Epithelial cell of esophagus (primary cell): Measurements from ENCODE around the gene RASSF10.

Experiments
- DNase-seq: peaks from one replicate; pipeline ENCODE4 v3.0.0; 2010; ENCODE audit warnings: low read depth
- H3K4me3 ChIP-seq: 2 replicates; pipeline ENCODE4 v1.5.1; 2011; ENCODE audit warnings: mild to moderate bottlenecking, low read length, control low read depth
- TF ChIP-seq, protein P1 (sequence below): IDR thresholded peaks from 2 replicates; pipeline ENCODE4 v1.5.1; 2011; ENCODE audit warnings: low read depth, mild to moderate bottlenecking, low read length, control low read depth, inconsistent platforms; ENCODE audit not compliant: insufficient read depth; ENCODE audit errors: missing control alignments

The RASSF10 gene

GRCh38 chr11:13000116-13000515 lies 9.0 kb upstream of the RASSF10 start:
- H3K4me3 ChIP-seq = no peak overlapping the region
- DNase-seq = no peak
- TF ChIP-seq, protein P1, sequence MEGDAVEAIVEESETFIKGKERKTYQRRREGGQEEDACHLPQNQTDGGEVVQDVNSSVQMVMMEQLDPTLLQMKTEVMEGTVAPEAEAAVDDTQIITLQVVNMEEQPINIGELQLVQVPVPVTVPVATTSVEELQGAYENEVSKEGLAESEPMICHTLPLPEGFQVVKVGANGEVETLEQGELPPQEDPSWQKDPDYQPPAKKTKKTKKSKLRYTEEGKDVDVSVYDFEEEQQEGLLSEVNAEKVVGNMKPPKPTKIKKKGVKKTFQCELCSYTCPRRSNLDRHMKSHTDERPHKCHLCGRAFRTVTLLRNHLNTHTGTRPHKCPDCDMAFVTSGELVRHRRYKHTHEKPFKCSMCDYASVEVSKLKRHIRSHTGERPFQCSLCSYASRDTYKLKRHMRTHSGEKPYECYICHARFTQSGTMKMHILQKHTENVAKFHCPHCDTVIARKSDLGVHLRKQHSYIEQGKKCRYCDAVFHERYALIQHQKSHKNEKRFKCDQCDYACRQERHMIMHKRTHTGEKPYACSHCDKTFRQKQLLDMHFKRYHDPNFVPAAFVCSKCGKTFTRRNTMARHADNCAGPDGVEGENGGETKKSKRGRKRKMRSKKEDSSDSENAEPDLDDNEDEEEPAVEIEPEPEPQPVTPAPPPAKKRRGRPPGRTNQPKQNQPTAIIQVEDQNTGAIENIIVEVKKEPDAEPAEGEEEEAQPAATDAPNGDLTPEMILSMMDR = no peak

- H3K4me3 ChIP-seq = no peak overlapping the region
- no peak for DNase-seq
- TF ChIP-seq, protein P1 = no peak
Measured at GRCh38 chr11:13000721-13001120, 8.4 kb upstream of the RASSF10 start.

GRCh38 chr11:13003736-13004493 lies 5.2 kb upstream of the RASSF10 start:
- DNase-seq = no peak
- TF ChIP-seq, protein P1 = no peak
- no peak overlapping the region for H3K4me3 ChIP-seq

DNA sequence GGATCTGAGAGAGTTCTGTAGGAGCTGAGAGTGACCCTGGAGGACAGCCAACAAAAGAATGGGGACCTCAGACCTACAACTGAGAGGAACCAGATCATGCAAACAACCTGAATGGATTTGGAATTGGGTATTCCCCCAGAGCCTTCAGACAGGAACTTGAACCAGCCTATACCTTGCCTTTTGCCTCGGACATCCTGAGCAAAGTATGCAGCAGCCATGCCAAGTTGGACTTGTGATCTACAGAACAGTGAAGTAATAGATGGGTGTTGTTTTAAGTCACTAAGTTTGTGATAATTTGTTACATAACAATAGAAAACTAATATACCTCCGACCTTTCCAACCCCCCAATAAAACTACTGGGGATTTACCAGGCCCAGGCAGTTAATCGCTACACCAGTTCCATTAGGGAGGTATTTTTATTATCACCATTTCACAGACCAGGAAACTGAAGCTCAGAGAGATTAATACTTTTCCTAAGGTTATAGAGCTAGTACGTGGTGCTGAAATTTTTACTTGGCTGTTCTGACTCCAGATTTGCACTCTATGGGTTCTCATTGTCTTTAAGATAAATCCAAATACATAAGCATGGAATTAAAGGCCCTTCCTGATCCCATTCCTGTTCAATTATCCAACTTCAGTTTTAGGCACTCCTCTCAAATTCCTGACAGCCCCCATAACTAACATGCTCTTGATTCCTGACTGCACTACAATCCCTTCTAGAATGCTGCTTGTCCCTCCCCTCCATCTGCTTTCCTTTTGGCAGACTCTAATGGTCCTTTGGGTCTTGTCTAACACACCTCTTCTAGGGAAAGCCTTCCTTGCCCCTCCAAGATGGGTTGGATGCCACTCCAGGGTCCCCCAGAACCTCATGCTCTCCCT lies 1.7 kb upstream of the RASSF10 start:
- TF ChIP-seq, protein P1 = no peak
- peak overlapping the region; percentile 62 for H3K4me3 ChIP-seq
- DNase-seq = no peak

- TF ChIP-seq, protein P1 = no peak
- peak overlapping the region; percentile 62 for H3K4me3 ChIP-seq
- peak; percentile 78 for DNase-seq
Measured at GRCh38 chr11:13008061-13008435, 1.1 kb upstream of the RASSF10 start.

GRCh38 chr11:13009476-13009920 lies 382 bp downstream of the RASSF10 start:
- TF ChIP-seq, protein P1 = no peak
- peak overlapping the region; percentile 62 for H3K4me3 ChIP-seq
- peak; percentile 40 for DNase-seq
